HT-29 (cell line): ENCODE measurements around the gene CDC45. TPM values are rescaled to one million over a fixed set of nuclear protein-coding genes. Genes with fewer than 3 reads are reported as not detected.

Source experiments
- DNase-seq: peaks from one replicate; pipeline ENCODE4 v3.0.0-alpha.2; 2015; ENCODE audit warnings: low spot score
- total RNA-seq: library from RNA; depleted of rRNA; stranded (reverse); fragments of >200 nt; shearing (Covaris generic); gene quantifications from 2 replicates; pipeline ENCODE4 v1.2.3, GENCODE V29; 2014

The CDC45 gene
- total RNA-seq, 1 experiment from 2014 or later, result 71.3 TPM

- DNase-seq, result no peak
These were observed 11.8 kb upstream of the CDC45 start for GRCh38 chr22:19467912-19468311.

- no peak for DNase-seq
These were observed 10.3 kb upstream of the CDC45 start for GRCh38 chr22:19469421-19469820.

GRCh38 chr22:19470010-19470409 is 9.7 kb upstream of the CDC45 start:
- DNase-seq, result no peak

GRCh38 chr22:19471572-19471971 is 8.1 kb upstream of the CDC45 start:
- no peak for DNase-seq

GRCh38 chr22:19472233-19472632 is 7.5 kb upstream of the CDC45 start:
- no peak for DNase-seq

- DNase-seq, result peak; percentile 6
These were observed 6.1 kb upstream of the CDC45 start for GRCh38 chr22:19473578-19473977.

GRCh38 chr22:19476023-19476422 is 3.7 kb upstream of the CDC45 start:
- DNase-seq, result no peak

- peak; percentile 7 for DNase-seq
These were observed 2.2 kb upstream of the CDC45 start for GRCh38 chr22:19477321-19478044.

- DNase-seq, result peak; percentile 51
These were observed 1.4 kb upstream of the CDC45 start for GRCh38 chr22:19478045-19478900.

- no peak for DNase-seq
These were observed 792 bp upstream of the CDC45 start, which contains the start of gene UFD1 for GRCh38 chr22:19478901-19479354. UFD1 (minus strand) TSS chr22:19479193; CDS start chr22:19479085, 108 bp downstream.

GRCh38 chr22:19480173-19480568 is 451 bp downstream of the CDC45 start:
- DNase-seq, result peak; percentile 16

- DNase-seq, result no peak
These were observed 1.1 kb downstream of the CDC45 start for GRCh38 chr22:19480789-19481188.

GRCh38 chr22:19482297-19482696 is 2.6 kb downstream of the CDC45 start:
- no peak for DNase-seq

GRCh38 chr22:19483481-19484244 is 3.9 kb downstream of the CDC45 start:
- no peak for DNase-seq

- no peak for DNase-seq
These were observed 8.6 kb downstream of the CDC45 start for GRCh38 chr22:19488285-19488684.

- no peak for DNase-seq
These were observed 9.4 kb downstream of the CDC45 start for GRCh38 chr22:19488884-19489843.

GRCh38 chr22:19490628-19491230 is 11.0 kb downstream of the CDC45 start:
- no peak for DNase-seq

GRCh38 chr22:19492504-19493174 is 12.9 kb downstream of the CDC45 start:
- DNase-seq, result no peak

GRCh38 chr22:19494001-19494560 is 14.4 kb downstream of the CDC45 start:
- no peak for DNase-seq
